ENCODE results near the gene CPT2. TPM values are rescaled to one million over a fixed set of nuclear protein-coding genes. Genes with fewer than 3 reads are reported as not detected.
A peak's percentile ranks its signal among the peaks of the same experiment; 100 is the strongest.

CPT2 gene
- total and polyA plus RNA-seq, 2 of the 13 experiments (the other 11 are each of a cell fraction or from before 2014, with no cell fraction given), result 12.6 to 14.6 TPM

DNA sequence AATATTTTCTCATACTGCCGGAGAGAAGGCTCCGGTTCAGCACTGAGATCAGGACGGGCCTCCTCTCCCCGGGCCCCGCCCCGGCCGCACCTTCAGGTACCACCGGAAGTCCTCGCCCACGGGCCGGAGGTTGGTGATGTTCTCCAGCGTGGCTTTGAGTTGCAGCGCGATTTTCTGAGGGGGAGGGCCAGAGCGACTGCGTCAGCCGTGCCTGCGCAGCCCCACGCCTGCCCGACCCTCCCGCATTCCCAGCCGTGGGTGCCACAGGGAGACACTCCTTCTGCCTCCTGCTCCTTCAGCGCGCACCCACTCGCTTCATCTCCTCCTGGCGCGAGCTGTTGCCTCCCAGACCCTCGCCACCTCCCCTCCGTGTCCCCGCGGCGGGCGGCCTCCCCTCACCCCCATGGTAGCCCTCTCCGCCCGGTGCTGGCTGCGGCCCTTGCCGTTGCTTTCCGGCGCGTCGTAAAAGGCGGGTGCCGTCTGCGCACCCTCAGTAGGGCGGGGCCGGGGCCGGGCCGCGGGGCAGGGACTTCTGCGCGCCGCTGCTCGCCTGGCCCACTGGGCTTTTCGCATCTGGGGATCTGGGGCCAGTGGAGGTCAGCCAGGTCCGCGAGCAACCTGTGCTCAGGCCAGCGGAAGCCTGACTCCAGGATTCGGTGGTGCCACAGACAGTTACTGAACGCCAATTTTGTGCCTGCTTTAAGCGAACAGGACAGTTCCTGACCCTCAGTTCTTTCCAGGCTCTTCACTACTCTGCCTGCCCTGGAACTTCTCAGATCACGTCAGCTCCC, 23.7 kb downstream of the CPT2 start, which contains the start of gene CZIB (continued):
- TF ChIP-seq, protein P1, sequence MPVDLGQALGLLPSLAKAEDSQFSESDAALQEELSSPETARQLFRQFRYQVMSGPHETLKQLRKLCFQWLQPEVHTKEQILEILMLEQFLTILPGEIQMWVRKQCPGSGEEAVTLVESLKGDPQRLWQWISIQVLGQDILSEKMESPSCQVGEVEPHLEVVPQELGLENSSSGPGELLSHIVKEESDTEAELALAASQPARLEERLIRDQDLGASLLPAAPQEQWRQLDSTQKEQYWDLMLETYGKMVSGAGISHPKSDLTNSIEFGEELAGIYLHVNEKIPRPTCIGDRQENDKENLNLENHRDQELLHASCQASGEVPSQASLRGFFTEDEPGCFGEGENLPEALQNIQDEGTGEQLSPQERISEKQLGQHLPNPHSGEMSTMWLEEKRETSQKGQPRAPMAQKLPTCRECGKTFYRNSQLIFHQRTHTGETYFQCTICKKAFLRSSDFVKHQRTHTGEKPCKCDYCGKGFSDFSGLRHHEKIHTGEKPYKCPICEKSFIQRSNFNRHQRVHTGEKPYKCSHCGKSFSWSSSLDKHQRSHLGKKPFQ (CRISPR knock-in tag; IDR thresholded peaks at IDR 0.05; ENCODE audit: insufficient replicate concordance), result no peak
- TF ChIP-seq, protein P2, sequence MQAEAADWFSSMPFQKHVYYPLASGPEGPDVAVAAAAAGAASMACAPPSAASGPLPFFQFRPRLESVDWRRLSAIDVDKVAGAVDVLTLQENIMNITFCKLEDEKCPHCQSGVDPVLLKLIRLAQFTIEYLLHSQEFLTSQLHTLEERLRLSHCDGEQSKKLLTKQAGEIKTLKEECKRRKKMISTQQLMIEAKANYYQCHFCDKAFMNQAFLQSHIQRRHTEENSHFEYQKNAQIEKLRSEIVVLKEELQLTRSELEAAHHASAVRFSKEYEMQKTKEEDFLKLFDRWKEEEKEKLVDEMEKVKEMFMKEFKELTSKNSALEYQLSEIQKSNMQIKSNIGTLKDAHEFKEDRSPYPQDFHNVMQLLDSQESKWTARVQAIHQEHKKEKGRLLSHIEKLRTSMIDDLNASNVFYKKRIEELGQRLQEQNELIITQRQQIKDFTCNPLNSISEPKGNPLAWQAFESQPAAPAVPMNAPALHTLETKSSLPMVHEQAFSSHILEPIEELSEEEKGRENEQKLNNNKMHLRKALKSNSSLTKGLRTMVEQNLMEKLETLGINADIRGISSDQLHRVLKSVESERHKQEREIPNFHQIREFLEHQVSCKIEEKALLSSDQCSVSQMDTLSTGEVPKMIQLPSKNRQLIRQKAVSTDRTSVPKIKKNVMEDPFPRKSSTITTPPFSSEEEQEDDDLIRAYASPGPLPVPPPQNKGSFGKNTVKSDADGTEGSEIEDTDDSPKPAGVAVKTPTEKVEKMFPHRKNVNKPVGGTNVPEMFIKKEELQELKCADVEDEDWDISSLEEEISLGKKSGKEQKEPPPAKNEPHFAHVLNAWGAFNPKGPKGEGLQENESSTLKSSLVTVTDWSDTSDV (CRISPR knock-in tag; IDR thresholded peaks at IDR 0.05), result 0 out of 2 replicates have a peak, but pooled peaks have one; percentile 48
- no peak for TF ChIP-seq ZNF432 (CRISPR knock-in tag; IDR thresholded peaks at IDR 0.05; ENCODE audit: borderline replicate concordance)
- TF ChIP-seq, protein P3, sequence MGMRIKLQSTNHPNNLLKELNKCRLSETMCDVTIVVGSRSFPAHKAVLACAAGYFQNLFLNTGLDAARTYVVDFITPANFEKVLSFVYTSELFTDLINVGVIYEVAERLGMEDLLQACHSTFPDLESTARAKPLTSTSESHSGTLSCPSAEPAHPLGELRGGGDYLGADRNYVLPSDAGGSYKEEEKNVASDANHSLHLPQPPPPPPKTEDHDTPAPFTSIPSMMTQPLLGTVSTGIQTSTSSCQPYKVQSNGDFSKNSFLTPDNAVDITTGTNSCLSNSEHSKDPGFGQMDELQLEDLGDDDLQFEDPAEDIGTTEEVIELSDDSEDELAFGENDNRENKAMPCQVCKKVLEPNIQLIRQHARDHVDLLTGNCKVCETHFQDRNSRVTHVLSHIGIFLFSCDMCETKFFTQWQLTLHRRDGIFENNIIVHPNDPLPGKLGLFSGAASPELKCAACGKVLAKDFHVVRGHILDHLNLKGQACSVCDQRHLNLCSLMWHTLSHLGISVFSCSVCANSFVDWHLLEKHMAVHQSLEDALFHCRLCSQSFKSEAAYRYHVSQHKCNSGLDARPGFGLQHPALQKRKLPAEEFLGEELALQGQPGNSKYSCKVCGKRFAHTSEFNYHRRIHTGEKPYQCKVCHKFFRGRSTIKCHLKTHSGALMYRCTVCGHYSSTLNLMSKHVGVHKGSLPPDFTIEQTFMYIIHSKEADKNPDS (CRISPR knock-in tag; IDR thresholded peaks at IDR 0.05), result peak; percentile 87
- TF ChIP-seq ZSCAN21 (CRISPR knock-in tag; IDR thresholded peaks at IDR 0.05; ENCODE audit: borderline replicate concordance), result peak; percentile 92
- TF ChIP-seq CBX1 (IDR thresholded peaks at IDR 0.05; ENCODE audit: low read depth), result peak; percentile 65
- 0 out of 2 replicates have a peak, but pooled peaks have one; percentile 76 for TF ChIP-seq RARG (CRISPR knock-in tag; IDR thresholded peaks at IDR 0.05; ENCODE audit: low read depth)
- peak; percentile 89 for TF ChIP-seq SAP130 (CRISPR knock-in tag; IDR thresholded peaks at IDR 0.05; ENCODE audit: low read depth)
- TF ChIP-seq, protein P4, sequence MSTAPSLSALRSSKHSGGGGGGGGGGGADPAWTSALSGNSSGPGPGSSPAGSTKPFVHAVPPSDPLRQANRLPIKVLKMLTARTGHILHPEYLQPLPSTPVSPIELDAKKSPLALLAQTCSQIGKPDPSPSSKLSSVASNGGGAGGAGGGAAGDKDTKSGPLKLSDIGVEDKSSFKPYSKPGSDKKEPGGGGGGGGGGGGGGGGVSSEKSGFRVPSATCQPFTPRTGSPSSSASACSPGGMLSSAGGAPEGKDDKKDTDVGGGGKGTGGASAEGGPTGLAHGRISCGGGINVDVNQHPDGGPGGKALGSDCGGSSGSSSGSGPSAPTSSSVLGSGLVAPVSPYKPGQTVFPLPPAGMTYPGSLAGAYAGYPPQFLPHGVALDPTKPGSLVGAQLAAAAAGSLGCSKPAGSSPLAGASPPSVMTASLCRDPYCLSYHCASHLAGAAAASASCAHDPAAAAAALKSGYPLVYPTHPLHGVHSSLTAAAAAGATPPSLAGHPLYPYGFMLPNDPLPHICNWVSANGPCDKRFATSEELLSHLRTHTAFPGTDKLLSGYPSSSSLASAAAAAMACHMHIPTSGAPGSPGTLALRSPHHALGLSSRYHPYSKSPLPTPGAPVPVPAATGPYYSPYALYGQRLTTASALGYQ (CRISPR knock-in tag; IDR thresholded peaks at IDR 0.05), result peak; percentile 66; the same call in 1 of the 2 replicates
- 0 out of 2 replicates have a peak, but pooled peaks have one; percentile 87 for TF ChIP-seq TEAD2 (CRISPR knock-in tag; IDR thresholded peaks at IDR 0.05)
- TF ChIP-seq, protein P5, sequence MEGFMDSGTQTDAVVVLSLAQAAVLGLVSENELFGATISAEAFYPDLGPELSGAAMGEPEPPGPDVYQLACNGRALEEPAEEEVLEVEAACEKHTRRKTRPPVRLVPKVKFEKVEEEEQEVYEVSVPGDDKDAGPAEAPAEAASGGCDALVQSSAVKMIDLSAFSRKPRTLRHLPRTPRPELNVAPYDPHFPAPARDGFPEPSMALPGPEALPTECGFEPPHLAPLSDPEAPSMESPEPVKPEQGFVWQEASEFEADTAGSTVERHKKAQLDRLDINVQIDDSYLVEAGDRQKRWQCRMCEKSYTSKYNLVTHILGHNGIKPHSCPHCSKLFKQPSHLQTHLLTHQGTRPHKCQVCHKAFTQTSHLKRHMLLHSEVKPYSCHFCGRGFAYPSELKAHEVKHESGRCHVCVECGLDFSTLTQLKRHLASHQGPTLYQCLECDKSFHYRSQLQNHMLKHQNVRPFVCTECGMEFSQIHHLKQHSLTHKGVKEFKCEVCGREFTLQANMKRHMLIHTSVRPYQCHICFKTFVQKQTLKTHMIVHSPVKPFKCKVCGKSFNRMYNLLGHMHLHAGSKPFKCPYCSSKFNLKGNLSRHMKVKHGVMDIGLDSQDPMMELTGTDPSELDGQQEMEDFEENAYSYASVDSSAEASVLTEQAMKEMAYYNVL (CRISPR knock-in tag; IDR thresholded peaks at IDR 0.05; ENCODE audit: borderline replicate concordance), result peak; percentile 91; the same call in 1 of the 2 replicates
- peak; percentile 33 to 56; a peak in 2 of 4 replicates for TF ChIP-seq NR2F1 (CRISPR knock-in tag; IDR thresholded peaks at IDR 0.05)
- TF ChIP-seq, protein P6, sequence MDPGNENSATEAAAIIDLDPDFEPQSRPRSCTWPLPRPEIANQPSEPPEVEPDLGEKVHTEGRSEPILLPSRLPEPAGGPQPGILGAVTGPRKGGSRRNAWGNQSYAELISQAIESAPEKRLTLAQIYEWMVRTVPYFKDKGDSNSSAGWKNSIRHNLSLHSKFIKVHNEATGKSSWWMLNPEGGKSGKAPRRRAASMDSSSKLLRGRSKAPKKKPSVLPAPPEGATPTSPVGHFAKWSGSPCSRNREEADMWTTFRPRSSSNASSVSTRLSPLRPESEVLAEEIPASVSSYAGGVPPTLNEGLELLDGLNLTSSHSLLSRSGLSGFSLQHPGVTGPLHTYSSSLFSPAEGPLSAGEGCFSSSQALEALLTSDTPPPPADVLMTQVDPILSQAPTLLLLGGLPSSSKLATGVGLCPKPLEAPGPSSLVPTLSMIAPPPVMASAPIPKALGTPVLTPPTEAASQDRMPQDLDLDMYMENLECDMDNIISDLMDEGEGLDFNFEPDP (CRISPR knock-in tag; conservative IDR thresholded peaks at IDR 0.05), result no peak
- TF ChIP-seq TARDBP (CRISPR knock-in tag; IDR thresholded peaks at IDR 0.05), result peak; percentile 91
- no peak; the same call in 1 of the 2 replicates for TF ChIP-seq ZNF235 (CRISPR knock-in tag; IDR thresholded peaks at IDR 0.05; ENCODE audit: borderline replicate concordance)
